Measurements from ENCODE around the gene PTPRA. TPM values are rescaled to one million over a fixed set of nuclear protein-coding genes. Genes with fewer than 3 reads are reported as not detected.

PTPRA gene
- total RNA-seq, 1 donor from 2014 or later: 23.5 TPM

DNA sequence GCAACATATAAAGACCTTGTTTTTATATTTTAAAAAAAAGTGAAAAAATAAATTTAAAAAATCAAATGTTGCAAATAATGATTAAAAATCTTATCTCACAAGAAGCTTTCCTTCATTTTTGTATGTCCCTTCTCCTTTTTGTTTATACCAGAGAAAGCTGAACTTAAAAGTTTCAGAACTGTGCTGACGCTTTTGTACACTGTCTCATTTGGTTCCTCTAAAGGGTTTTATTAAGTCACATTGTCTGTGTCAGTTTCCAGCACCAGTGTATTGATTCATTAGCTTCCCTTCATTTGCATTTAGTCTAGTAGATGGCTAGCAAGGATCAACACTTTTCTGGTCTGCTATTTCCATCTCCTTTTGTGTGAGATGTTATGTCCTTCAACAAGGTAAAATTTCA lies 39.5 kb upstream of the PTPRA start:
- Histone ChIP-seq H3K27ac (replicated peaks) (no peak overlapping the region), H3K4me1 (no peaks in the 10 kb centered on the region), H3K4me3 (no peak overlapping the region), H3K9me3 (replicated peaks) (no peaks in the 10 kb centered on the region), H3K36me3 (peaks cover 4% of the 10 kb centered on the region), H3K27me3 (ENCODE audit: low read depth) (peaks cover 19% of the 10 kb centered on the region)
- intact Hi-C loops (cut with micrococcal nuclease): no loop called here
- TF ChIP-seq, protein P1, sequence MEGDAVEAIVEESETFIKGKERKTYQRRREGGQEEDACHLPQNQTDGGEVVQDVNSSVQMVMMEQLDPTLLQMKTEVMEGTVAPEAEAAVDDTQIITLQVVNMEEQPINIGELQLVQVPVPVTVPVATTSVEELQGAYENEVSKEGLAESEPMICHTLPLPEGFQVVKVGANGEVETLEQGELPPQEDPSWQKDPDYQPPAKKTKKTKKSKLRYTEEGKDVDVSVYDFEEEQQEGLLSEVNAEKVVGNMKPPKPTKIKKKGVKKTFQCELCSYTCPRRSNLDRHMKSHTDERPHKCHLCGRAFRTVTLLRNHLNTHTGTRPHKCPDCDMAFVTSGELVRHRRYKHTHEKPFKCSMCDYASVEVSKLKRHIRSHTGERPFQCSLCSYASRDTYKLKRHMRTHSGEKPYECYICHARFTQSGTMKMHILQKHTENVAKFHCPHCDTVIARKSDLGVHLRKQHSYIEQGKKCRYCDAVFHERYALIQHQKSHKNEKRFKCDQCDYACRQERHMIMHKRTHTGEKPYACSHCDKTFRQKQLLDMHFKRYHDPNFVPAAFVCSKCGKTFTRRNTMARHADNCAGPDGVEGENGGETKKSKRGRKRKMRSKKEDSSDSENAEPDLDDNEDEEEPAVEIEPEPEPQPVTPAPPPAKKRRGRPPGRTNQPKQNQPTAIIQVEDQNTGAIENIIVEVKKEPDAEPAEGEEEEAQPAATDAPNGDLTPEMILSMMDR (IDR thresholded peaks at IDR 0.05; ENCODE audit: borderline replicate concordance): no peak
- DNase-seq: no peak

DNA sequence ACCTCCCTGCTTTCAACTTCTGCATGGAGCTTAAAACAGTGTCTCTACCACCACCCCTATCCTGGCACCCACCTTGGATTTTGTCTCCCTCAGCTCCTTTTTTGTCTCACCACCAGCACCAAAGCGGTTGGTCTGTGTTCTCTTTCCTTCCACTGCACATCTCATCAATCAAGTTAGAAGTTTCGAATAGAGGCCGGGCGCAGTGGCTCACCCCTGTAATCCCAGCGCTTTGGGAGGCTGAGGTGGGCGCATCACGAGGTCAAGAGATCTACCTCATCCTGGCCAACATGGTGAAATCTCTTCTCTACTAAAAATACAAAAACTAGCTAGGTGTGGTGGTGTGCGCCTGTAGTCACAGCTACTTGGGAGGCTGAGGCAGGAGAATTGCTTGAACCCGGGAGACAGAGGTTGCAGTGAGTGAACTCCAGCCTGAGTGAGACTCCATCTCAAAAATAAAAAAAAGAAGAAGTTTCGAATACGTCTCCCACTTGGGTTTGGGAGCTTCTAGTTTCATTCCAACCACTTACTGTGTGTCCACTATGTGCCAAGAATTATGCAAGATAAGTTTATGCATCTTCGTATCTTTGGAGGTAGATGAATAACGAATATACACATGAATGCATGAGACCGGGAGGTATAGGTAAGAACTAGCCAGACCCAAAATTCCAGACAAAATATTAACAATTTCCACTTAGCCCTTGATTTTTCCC lies 38.7 kb upstream of the PTPRA start:
- H3K27ac ChIP-seq (replicated peaks): no peak overlapping the region
- peaks cover 12% of the 10 kb centered on the region for H3K27me3 ChIP-seq (ENCODE audit: low read depth)
- H3K4me3 ChIP-seq: no peak overlapping the region
- H3K4me1 ChIP-seq: peaks cover 5% of the 10 kb centered on the region
- no peak for DNase-seq
- no peaks in the 10 kb centered on the region for H3K9me3 ChIP-seq (replicated peaks)
- TF ChIP-seq, protein P1 (IDR thresholded peaks at IDR 0.05; ENCODE audit: borderline replicate concordance): no peak
- peaks cover 4% of the 10 kb centered on the region for H3K36me3 ChIP-seq
- intact Hi-C loops (cut with micrococcal nuclease): no loop called here

DNA sequence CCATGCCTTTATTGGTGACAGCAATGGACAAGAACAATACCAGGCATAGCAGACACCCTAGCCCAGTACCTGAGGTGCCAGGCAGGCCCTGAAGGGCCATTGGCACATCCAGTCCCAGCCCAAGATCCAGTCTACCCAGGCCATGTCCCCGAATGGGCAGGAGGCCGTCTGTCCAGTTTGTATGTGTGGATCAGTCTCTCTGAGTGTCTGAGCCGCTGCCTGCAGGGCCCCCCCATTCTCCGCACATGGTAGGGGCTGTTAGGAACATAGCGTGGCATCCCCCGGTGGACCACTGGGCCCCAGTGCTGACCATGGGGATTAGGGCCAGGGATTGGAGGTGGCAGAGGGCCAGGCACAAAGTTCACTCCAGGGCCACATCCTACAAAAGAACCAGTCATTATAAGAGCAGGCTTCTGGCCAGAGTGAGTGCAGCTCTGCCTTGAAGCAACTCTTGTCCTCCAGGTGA lies 37.9 kb upstream of the PTPRA start:
- intact Hi-C loops (cut with micrococcal nuclease): no loop called here

DNA sequence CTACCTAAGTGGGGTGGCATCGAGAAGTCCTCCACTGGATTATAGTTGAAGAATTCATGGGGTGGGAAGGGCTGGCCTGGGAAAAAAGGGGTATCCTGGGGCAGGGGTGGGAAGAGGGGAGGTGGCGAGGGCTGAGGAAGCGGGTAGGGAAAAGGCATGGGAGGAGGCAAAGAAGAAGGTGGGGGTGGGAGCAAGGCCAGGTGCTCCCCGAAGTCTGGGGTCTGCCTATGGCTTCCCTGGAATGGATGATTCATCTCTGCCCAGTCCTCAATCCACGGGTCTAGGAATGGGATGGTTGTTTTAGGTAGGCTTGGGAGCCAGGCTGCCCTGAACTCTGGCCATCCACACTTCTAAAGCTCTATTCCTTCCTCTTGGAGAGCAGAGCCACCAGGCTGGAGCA lies 37.2 kb upstream of the PTPRA start:
- Histone ChIP-seq H3K27me3 (ENCODE audit: low read depth) (no peaks in the 10 kb centered on the region), H3K27ac (replicated peaks) (no peak overlapping the region), H3K4me3 (no peak overlapping the region), H3K36me3 (peaks cover 4% of the 10 kb centered on the region), H3K9me3 (replicated peaks) (no peaks in the 10 kb centered on the region), H3K4me1 (peaks cover 20% of the 10 kb centered on the region)
- intact Hi-C loops (cut with micrococcal nuclease): no loop called here
- no peak for DNase-seq
- TF ChIP-seq, protein P1 (IDR thresholded peaks at IDR 0.05; ENCODE audit: borderline replicate concordance): no peak

More for the DNA sequence above, 37.9 kb upstream of the PTPRA start:
- Histone ChIP-seq H3K4me3 (no peak overlapping the region), H3K36me3 (peaks cover 4% of the 10 kb centered on the region), H3K27me3 (ENCODE audit: low read depth) (peaks cover 4% of the 10 kb centered on the region), H3K4me1 (peaks cover 13% of the 10 kb centered on the region), H3K9me3 (replicated peaks) (no peaks in the 10 kb centered on the region), H3K27ac (replicated peaks) (no peak overlapping the region)
- TF ChIP-seq, protein P1 (IDR thresholded peaks at IDR 0.05; ENCODE audit: borderline replicate concordance): no peak
- no peak for DNase-seq

DNA sequence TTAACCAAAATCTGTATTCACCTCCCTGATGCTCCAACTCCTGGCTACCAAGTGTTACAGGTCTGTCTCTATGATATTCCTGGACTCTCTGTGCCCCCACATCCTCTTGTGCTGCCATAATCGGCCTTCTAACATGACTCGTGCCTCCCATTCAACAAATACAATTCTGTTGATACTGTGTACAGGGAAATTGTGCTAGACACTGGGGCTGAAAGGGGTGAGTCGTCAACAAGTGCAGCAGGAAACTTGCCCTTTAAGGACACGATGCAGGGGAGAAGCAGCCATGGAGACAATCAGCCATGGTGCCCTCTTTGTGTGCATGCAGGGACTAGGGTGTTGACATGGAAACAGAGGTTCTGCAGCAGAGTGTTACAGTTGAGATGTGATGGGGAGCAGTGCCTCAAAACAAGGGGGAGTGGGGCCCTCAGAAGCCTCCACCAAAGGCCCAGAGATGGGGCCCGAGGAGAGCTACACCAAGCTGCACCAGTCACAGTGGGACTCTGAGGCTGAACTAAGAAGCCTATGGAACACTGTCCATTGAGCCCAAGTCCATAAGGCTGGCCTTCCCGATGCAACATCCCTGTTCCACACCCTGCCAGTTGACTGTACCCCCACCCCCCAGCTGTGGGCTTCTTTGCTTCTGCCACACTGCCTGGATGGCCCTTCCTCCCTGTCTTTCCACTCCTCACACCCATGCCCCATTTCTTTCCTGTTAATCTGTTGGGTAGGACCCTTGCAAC lies 35.9 kb upstream of the PTPRA start:
- no peaks in the 10 kb centered on the region for H3K27me3 ChIP-seq (ENCODE audit: low read depth)
- intact Hi-C loops (cut with micrococcal nuclease): no loop called here

More for the DNA sequence above, 35.9 kb upstream of the PTPRA start:
- TF ChIP-seq, protein P1 (IDR thresholded peaks at IDR 0.05; ENCODE audit: borderline replicate concordance): no peak
- H3K27ac ChIP-seq (replicated peaks): no peak overlapping the region
- H3K9me3 ChIP-seq (replicated peaks): no peaks in the 10 kb centered on the region
- H3K4me3 ChIP-seq: no peak overlapping the region
- H3K36me3 ChIP-seq: peaks cover 4% of the 10 kb centered on the region
- peaks cover 29% of the 10 kb centered on the region for H3K4me1 ChIP-seq
- no peak for DNase-seq
